OCI-LY7 (cell line): Measurements from ENCODE around the gene TM4SF4. TPM values are rescaled to one million over a fixed set of nuclear protein-coding genes. Genes with fewer than 3 reads are reported as not detected.

Source experiments
- BruUV-seq: library from RNA; stranded (reverse); fragments of 400-500 nt; replicated peaks from 2 replicates; lab custom pipeline; 2021; lab: Mats Ljungman, UMichigan
- CTCF ChIA-PET: fragments of 300-600 bp; sonication (Branson Sonifier 250); formaldehyde crosslinking; loops from one replicate; lab custom pipeline; 2022; ENCODE audit warnings: antibody characterized with exemption; ENCODE audit not compliant: unreplicated experiment; lab: Charles Lee
- POLR2A ChIA-PET: fragments of 300-600 bp; sonication (Branson Sonifier 250); formaldehyde crosslinking; loops from one replicate; lab custom pipeline; 2022; ENCODE audit warnings: antibody characterized with exemption; lab: Charles Lee
- DNase-seq: peaks from one replicate; pipeline ENCODE4 v3.0.0-alpha.2; 2015; ENCODE audit warnings: low spot score
- H2AFZ ChIP-seq: fragments of 200-600 bp; sonication (generic), shearing (Covaris generic); 2 replicates; pipeline ENCODE4 v1.6.1; 2014; ENCODE audit warnings: mild to moderate bottlenecking, antibody characterized with exemption, low read length, moderate library complexity
- H3K27ac ChIP-seq: fragments of 200-600 bp; sonication (generic); 2 replicates; pipeline ENCODE4 v1.5.1; 2014; ENCODE audit warnings: mixed run types, low read depth, mild to moderate bottlenecking, moderate library complexity, low read length, inconsistent platforms; ENCODE audit not compliant: poor library complexity, severe bottlenecking
- H3K36me3 ChIP-seq: fragments of 200-600 bp; sonication (generic); 2 replicates; pipeline ENCODE4 v1.6.1; 2014; ENCODE audit warnings: mild to moderate bottlenecking, antibody characterized with exemption, low read length, moderate library complexity, mixed read lengths; ENCODE audit not compliant: insufficient read depth
- H3K4me1 ChIP-seq: fragments of 200-600 bp; sonication (generic); 2 replicates; pipeline ENCODE4 v1.5.1; 2014; ENCODE audit warnings: mild to moderate bottlenecking, low read length; ENCODE audit not compliant: insufficient read depth, poor library complexity, severe bottlenecking
- H3K4me2 ChIP-seq: fragments of 200-600 bp; sonication (generic); 2 replicates; pipeline ENCODE4 v1.6.1; 2014; ENCODE audit warnings: mild to moderate bottlenecking, low read length
- H3K4me3 ChIP-seq: fragments of 200-600 bp; sonication (generic); 2 replicates; pipeline ENCODE4 v1.5.1; 2014; ENCODE audit warnings: mild to moderate bottlenecking, low read depth, low read length; ENCODE audit not compliant: poor library complexity, severe bottlenecking
- H3K79me2 ChIP-seq: fragments of 200-600 bp; sonication (generic); 2 replicates; pipeline ENCODE4 v1.6.1; 2016; ENCODE audit warnings: low read depth, mild to moderate bottlenecking, low read length, moderate library complexity, mixed read lengths; ENCODE audit not compliant: insufficient read depth
- H3K9me2 ChIP-seq: fragments of 200-600 bp; sonication (generic); 2 replicates; pipeline ENCODE4 v1.6.1; 2016; ENCODE audit warnings: mild to moderate bottlenecking, low read length, mixed read lengths; ENCODE audit not compliant: insufficient read depth
- H3K9me3 ChIP-seq: fragments of 200-600 bp; sonication (generic); 2 replicates; pipeline ENCODE4 v1.6.1; 2014; ENCODE audit warnings: mild to moderate bottlenecking, mixed run types, low read length, mixed read lengths
- H4K20me1 ChIP-seq: fragments of 200-600 bp; sonication (generic); 2 replicates; pipeline ENCODE4 v1.6.1; 2014; ENCODE audit warnings: mild to moderate bottlenecking, antibody characterized with exemption, low read length, moderate library complexity, mixed read lengths; ENCODE audit not compliant: insufficient read depth
- CTCF ChIP-seq: fragments of 200-600 bp; sonication (generic); conservative IDR thresholded peaks from 2 replicates; pipeline ENCODE4 v1.5.1; 2014; ENCODE audit warnings: mild to moderate bottlenecking, antibody characterized with exemption, low read length, moderate library complexity, mixed read lengths
- EZH2phosphoT487 ChIP-seq: fragments of 200-600 bp; sonication (generic); IDR thresholded peaks from 2 replicates; pipeline ENCODE4 v1.6.1; 2018; ENCODE audit warnings: low read depth, borderline replicate concordance, mild to moderate bottlenecking, mixed run types, antibody characterized with exemption, low read length, moderate library complexity, mixed read lengths
- intact Hi-C: fragments of 100-400 bp; cut with micrococcal nuclease; formaldehyde crosslinking; loops from one replicate; pipeline ENCODE4 v1.10.0; 2022; ENCODE audit not compliant: unreplicated experiment
- total RNA-seq, 2 experiments: library from RNA; depleted of rRNA in 1 of 2; stranded (reverse); fragments of >200 nt in 1 of 2; shearing (Covaris generic) in 1 of 2; gene quantifications; 2 replicates each; pipeline ENCODE4 v1.2.3, GENCODE V29; 2014 to 2022

Gene TM4SF4
- total RNA-seq, 2 experiments from 2014 or later: not detected

GRCh38 chr3:149470381-149470780 lies 4.1 kb upstream of the TM4SF4 start:
- no TSS peak for BruUV-seq
- H3K4me1 ChIP-seq: no peaks in the 10 kb centered on the region
- intact Hi-C loops: no loop called here
- H3K9me2 ChIP-seq: no peaks in the 10 kb centered on the region
- no peak overlapping the region for H2AFZ ChIP-seq
- no peaks in the 10 kb centered on the region for H3K9me3 ChIP-seq
- CTCF ChIA-PET: no interaction called here
- no peaks in the 10 kb centered on the region for H3K79me2 ChIP-seq
- no peaks in the 10 kb centered on the region for H3K36me3 ChIP-seq
- no peak for DNase-seq
- no peak overlapping the region for H3K4me3 ChIP-seq
- TF ChIP-seq EZH2phosphoT487 (no peak), CTCF (no peak)
- no peak overlapping the region for H3K27ac ChIP-seq
- no peaks in the 10 kb centered on the region for H4K20me1 ChIP-seq
- POLR2A ChIA-PET: interaction anchor here (0.7 to 1.0 kb wide), 4 partner anchors 11 to 409 kb away, joined by 3 to 5 read pairs (median 3); no protein-coding TSS in a partner anchor
- no peak overlapping the region for H3K4me2 ChIP-seq

GRCh38 chr3:149472030-149472797 lies 2.3 kb upstream of the TM4SF4 start:
- H3K9me2 ChIP-seq: no peaks in the 10 kb centered on the region
- H3K27ac ChIP-seq: no peak overlapping the region
- H3K79me2 ChIP-seq: no peaks in the 10 kb centered on the region
- no peak for TF ChIP-seq EZH2phosphoT487
- no peak for TF ChIP-seq CTCF
- BruUV-seq: no TSS peak
- intact Hi-C loops: no loop called here
- no peaks in the 10 kb centered on the region for H3K4me1 ChIP-seq
- no peak overlapping the region for H3K4me2 ChIP-seq
- CTCF ChIA-PET: no interaction called here
- no peaks in the 10 kb centered on the region for H3K9me3 ChIP-seq
- DNase-seq: no peak
- no peak overlapping the region for H2AFZ ChIP-seq
- H3K36me3 ChIP-seq: no peaks in the 10 kb centered on the region
- POLR2A ChIA-PET: interaction anchor here (1.4 kb wide), 1 partner anchor 18 kb away, joined by 3 read pairs; no protein-coding TSS in a partner anchor
- H4K20me1 ChIP-seq: no peaks in the 10 kb centered on the region
- no peak overlapping the region for H3K4me3 ChIP-seq
